Right lobe of liver (tissue), 6 donors: Measurements from ENCODE around the gene C1QL1. TPM values are rescaled to one million over a fixed set of nuclear protein-coding genes. Genes with fewer than 3 reads are reported as not detected.

Source experiments
- ATAC-seq, 4 donors: fragments of 200-7000 bp; cut with Tn5 transposase; one replicate each; pipeline ENCODE4 v1.9.1; 2020; ENCODE audit warnings: mild to moderate bottlenecking in 4 of 4, moderate library complexity in 4 of 4
- DNase-seq, 3 donors: peaks; one replicate each; pipeline ENCODE4 v3.0.0-alpha.2; 2020
- H3K27ac ChIP-seq, 3 donors: fragments of 200-600 bp; one replicate each; pipeline ENCODE4 v1.8.0; 2022
- H3K27me3 ChIP-seq, 2 donors: fragments of 200-600 bp; one replicate each; pipeline ENCODE4 v1.8.0; 2022
- H3K36me3 ChIP-seq, 4 donors: fragments of 200-600 bp; sonication (generic) in 1 of 4; one replicate each; pipeline versions ENCODE4 v1.5.1 to v1.8.0; 2017 to 2022; ENCODE audit warnings: control low read depth in 1 of 4
- H3K4me1 ChIP-seq, 4 donors: fragments of 200-600 bp; sonication (generic) in 1 of 4; one replicate each; pipeline versions ENCODE4 v1.5.1 to v1.8.0; 2017 to 2022; ENCODE audit warnings: control low read depth in 1 of 4
- H3K4me3 ChIP-seq, 3 donors: fragments of 200-600 bp; one replicate each; pipeline ENCODE4 v1.8.0; 2022
- H3K9me3 ChIP-seq, 4 donors: fragments of 200-600 bp; sonication (generic) in 1 of 4; one replicate each; pipeline versions ENCODE4 v1.5.1 to v1.8.0; 2017 to 2022; ENCODE audit warnings: control low read depth in 1 of 4
- POLR2A ChIP-seq: fragments of 450-650 bp; IDR thresholded peaks from one replicate; pipeline ENCODE4 v1.6.1; 2017; ENCODE audit warnings: antibody characterized with exemption, mild to moderate bottlenecking
- WGBS: methylation state at CpG from one replicate; pipeline ENCODE4 v1.1.6; 2018; ENCODE audit warnings: low coverage, low lambda C conversion rate; ENCODE audit not compliant: insufficient coverage; ENCODE audit errors: missing lambda C conversion rate; 5-methylcytosine and 5-hydroxymethylcytosine counted together
- intact Hi-C, 2 donors: fragments of 100-400 bp; cut with DNase I; formaldehyde crosslinking; loops; one replicate each; pipeline versions ENCODE4 v1.11.2 to v1.14.1; 2022
- total RNA-seq, 6 experiments: library from RNA; depleted of rRNA in 2 of 6; stranded (reverse); fragments of >200 nt in 2 of 6; fragmentation: NEBNext Ultra II Directional in 3 of 6; extraction: Animal tissue kit (Norgen Biotek cat#: 25700) in 3 of 6; gene quantifications; one replicate each; pipeline versions ENCODE4 v1.1.0 to v1.2.4, GENCODE V29; 2016 to 2023
- TF ChIP-seq, protein P1 (sequence below), 4 donors: fragments of 200-600 bp in 3 of 4; fragments of 450-650 bp in 1 of 4; IDR thresholded peaks; one replicate each; pipeline versions ENCODE4 v1.5.1 to v1.8.0; 2016 to 2022; ENCODE audit warnings: antibody characterized with exemption in 4 of 4, mild to moderate bottlenecking in 2 of 4
- donor health status: DM: no; HTN: yes; CAD: no.
- donor health status: DM: no; HTN: no; CAD: no.
- donor health status: DM: no; HTN: no; CAD: no.
- donor health status: DM: no; HTN: yes; CAD: no.
- donor health status: DM: no; HTN: yes; CAD: no.

Gene C1QL1
- total RNA-seq, 6 experiments from 2014 or later = 0.31 to 0.62 (median 0.38) TPM; not detected in 2

DNA sequence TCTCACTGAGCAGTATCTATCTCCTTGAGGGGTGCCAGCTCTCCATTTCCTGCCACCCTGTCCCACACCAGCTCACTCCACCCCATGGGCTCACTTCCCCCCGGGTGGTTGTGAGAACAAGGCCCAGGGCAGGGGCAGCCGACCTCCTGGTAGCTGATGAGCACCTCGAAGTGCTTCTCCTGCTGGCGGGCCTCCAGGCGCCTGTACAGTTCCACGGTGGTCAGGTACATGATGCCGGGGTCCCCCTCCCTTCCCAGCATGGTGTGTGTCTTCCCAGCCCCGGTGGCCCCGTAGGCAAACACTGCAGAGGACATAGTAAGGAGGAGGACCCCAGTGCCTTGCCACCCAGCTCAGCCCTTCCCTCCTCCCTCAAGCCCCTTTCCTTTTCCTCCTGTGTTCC is 33.0 kb downstream of the C1QL1 start:
- no peak for TF ChIP-seq POLR2A
- TF ChIP-seq, protein P1, sequence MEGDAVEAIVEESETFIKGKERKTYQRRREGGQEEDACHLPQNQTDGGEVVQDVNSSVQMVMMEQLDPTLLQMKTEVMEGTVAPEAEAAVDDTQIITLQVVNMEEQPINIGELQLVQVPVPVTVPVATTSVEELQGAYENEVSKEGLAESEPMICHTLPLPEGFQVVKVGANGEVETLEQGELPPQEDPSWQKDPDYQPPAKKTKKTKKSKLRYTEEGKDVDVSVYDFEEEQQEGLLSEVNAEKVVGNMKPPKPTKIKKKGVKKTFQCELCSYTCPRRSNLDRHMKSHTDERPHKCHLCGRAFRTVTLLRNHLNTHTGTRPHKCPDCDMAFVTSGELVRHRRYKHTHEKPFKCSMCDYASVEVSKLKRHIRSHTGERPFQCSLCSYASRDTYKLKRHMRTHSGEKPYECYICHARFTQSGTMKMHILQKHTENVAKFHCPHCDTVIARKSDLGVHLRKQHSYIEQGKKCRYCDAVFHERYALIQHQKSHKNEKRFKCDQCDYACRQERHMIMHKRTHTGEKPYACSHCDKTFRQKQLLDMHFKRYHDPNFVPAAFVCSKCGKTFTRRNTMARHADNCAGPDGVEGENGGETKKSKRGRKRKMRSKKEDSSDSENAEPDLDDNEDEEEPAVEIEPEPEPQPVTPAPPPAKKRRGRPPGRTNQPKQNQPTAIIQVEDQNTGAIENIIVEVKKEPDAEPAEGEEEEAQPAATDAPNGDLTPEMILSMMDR (IDR thresholded peaks at IDR 0.05) = no peak
- Histone ChIP-seq H3K9me3 (no peaks in the 10 kb centered on the region), H3K27ac (no peak overlapping the region), H3K36me3 (no peaks in the 10 kb centered on the region), H3K4me1 (no peaks in the 10 kb centered on the region), H3K27me3 (no peaks in the 10 kb centered on the region), H3K4me3 (no peak overlapping the region)
- WGBS = no CpG with 5 or more reads among the region's 9 CpGs
- DNase-seq (peak in 1 of 3 donors; percentile 46), ATAC-seq (no peak)
- intact Hi-C loops = no loop called here

DNA sequence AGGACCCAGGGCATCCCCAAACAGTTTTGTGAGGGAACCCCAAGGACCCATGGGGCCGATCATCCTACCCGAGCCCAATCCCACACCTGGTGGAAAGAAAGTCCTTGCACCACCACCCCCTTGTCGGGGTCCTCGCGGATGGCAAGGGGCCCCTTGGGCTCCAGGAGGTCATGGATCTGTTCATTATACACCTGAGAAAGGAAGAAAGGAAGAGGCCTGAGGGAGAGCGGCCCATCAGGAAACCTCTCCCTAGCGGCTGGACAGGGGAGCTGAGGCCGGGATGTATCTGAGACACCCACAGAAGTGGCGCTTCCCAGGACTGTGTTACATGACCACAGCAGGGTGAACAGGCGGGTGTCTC is 33.4 kb downstream of the C1QL1 start:
- intact Hi-C loops = no loop called here
- Histone ChIP-seq H3K4me1 (no peaks in the 10 kb centered on the region), H3K4me3 (no peak overlapping the region), H3K27ac (no peak overlapping the region), H3K36me3 (no peaks in the 10 kb centered on the region), H3K9me3 (no peaks in the 10 kb centered on the region), H3K27me3 (no peaks in the 10 kb centered on the region)
- no peak for TF ChIP-seq POLR2A
- TF ChIP-seq, protein P1 (IDR thresholded peaks at IDR 0.05) = no peak
- ATAC-seq (no peak), DNase-seq (peak in 1 of 3 donors; percentile 37)
- 83% methylated on average over 1 of the region's 10 CpGs for WGBS

DNA sequence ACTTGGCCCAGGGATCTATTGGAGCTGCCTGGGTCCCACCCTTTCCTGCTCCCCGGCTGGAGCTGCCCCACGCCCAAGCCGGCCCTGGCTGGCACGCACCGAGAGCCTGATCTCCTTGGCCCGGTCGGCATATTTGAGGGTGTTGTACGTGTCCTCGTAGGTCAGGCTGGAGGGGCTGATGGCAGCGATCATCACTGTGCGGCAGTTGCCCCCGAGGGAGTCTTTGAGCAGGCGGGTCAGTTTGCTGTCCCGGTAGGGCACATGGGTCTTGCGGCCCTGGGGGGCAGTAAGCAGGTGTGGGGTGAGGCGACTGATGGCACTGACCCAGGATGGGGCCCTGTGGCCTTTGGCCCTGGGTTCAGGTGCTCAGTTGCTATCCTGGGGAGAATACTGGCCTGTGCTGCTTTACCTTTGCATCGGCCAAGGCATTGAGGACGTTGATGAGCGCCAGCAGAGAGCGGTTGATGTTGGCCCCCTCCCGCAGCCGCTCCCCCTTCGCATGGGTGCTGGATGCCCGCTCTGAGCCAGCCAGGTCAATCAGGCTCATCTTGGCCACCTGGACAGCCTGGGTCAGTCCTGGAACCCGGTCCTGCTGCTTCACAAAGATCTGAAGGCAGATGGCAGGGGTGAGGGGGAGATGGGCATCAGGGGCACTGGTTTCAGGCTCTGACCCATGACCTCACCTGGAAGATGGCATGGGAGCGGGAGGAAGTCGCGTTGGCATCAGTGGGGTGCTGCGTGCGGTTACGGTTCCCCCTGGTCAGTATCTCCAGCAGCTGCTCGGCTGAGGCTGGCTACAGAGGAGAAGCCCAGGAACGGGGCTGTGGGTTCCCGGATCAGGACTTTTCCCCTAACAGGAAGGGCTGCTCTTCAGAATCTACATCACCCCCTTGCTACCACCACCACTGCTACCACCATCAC is 34.0 kb downstream of the C1QL1 start:
- TF ChIP-seq, protein P1 (IDR thresholded peaks at IDR 0.05) = no peak
- no peak for TF ChIP-seq POLR2A
- ATAC-seq (peak in 1 of 4 donors; percentile 10), DNase-seq (peak in 1 of 3 donors; percentile 17)
- no peaks in the 10 kb centered on the region for H3K9me3 ChIP-seq
- WGBS = 100% methylated on average over 1 of the region's 34 CpGs
- H3K4me3 ChIP-seq = no peak overlapping the region
- H3K27me3 ChIP-seq = no peaks in the 10 kb centered on the region
- H3K36me3 ChIP-seq = no peaks in the 10 kb centered on the region
- no peak overlapping the region for H3K27ac ChIP-seq
- intact Hi-C loops = no loop called here
- H3K4me1 ChIP-seq = no peaks in the 10 kb centered on the region

DNA sequence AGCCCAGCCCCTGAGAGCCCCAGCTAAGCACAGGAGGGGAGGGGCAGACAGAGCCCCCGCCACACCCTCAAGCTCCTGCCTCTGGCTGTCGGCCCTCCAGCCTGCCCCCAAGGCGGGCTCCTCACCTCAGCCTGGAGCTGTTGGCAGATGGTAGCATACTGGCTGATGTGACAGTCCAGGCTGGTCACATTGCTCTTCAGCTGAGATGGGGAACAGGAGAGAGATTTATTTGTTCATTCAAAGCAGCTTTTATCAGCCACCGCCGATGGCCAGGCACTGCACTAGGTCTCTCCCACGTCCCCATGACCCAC is 35.4 kb downstream of the C1QL1 start:
- intact Hi-C loops = no loop called here
- H3K36me3 ChIP-seq = no peaks in the 10 kb centered on the region
- TF ChIP-seq, protein P1 (IDR thresholded peaks at IDR 0.05) = no peak
- TF ChIP-seq POLR2A = no peak
- ATAC-seq (no peak), DNase-seq (no peak)
- H3K4me1 ChIP-seq = no peaks in the 10 kb centered on the region
- H3K9me3 ChIP-seq = no peaks in the 10 kb centered on the region
- no peak overlapping the region for H3K27ac ChIP-seq
- H3K27me3 ChIP-seq = no peaks in the 10 kb centered on the region
- no peak overlapping the region for H3K4me3 ChIP-seq
- WGBS = no CpG with 5 or more reads among the region's 6 CpGs
